ENCODE results near the gene PAPLN.

Gene PAPLN

GRCh38 chr14:73285979-73286378 lies 48.7 kb downstream of the PAPLN start:
- no peak overlapping the region for H3K27ac ChIP-seq (ENCODE audit: low read length)
- no peaks in the 10 kb centered on the region for H3K9me3 ChIP-seq (ENCODE audit: insufficient read depth, low read length)
- no peaks in the 10 kb centered on the region for H3K27me3 ChIP-seq (ENCODE audit: low read depth, low read length)
- H3K4me2 ChIP-seq (ENCODE audit: low read length) = no peak overlapping the region
- H4K20me1 ChIP-seq (ENCODE audit: insufficient read depth, low read length) = no peaks in the 10 kb centered on the region
- no peak overlapping the region for H3K4me3 ChIP-seq (ENCODE audit: low read length)
- TF ChIP-seq EZH2phosphoT487 (IDR thresholded peaks at IDR 0.05; ENCODE audit: low read depth) = no peak
- TF ChIP-seq CTCF (IDR thresholded peaks at IDR 0.05; ENCODE audit: low read depth, low read length) = no peak
- H3K36me3 ChIP-seq (replicated peaks; ENCODE audit: low read depth, low read length) = peaks cover 22% of the 10 kb centered on the region
- H3K79me2 ChIP-seq (ENCODE audit: low read length) = no peaks in the 10 kb centered on the region
- H3K4me1 ChIP-seq (ENCODE audit: low read length) = peaks cover 23% of the 10 kb centered on the region
- no peak overlapping the region for H2AFZ ChIP-seq (ENCODE audit: low read depth, low read length)
- no peak overlapping the region for H3K9ac ChIP-seq (ENCODE audit: low read length)

GRCh38 chr14:73286598-73286997 lies 49.3 kb downstream of the PAPLN start:
- H3K4me3 ChIP-seq (ENCODE audit: low read length) = no peak overlapping the region

GRCh38 chr14:73287071-73287470 lies 49.8 kb downstream of the PAPLN start:
- H3K27me3 ChIP-seq (ENCODE audit: low read depth, low read length) = no peaks in the 10 kb centered on the region
- TF ChIP-seq CTCF (IDR thresholded peaks at IDR 0.05; ENCODE audit: low read depth, low read length) = no peak
- H3K4me1 ChIP-seq (ENCODE audit: low read length) = peaks cover 26% of the 10 kb centered on the region
- peaks cover 23% of the 10 kb centered on the region for H3K36me3 ChIP-seq (replicated peaks; ENCODE audit: low read depth, low read length)
- H3K4me3 ChIP-seq (ENCODE audit: low read length) = no peak overlapping the region
- H3K27ac ChIP-seq (ENCODE audit: low read length) = no peak overlapping the region
- H3K9ac ChIP-seq (ENCODE audit: low read length) = no peak overlapping the region
- no peaks in the 10 kb centered on the region for H3K9me3 ChIP-seq (ENCODE audit: insufficient read depth, low read length)
- H2AFZ ChIP-seq (ENCODE audit: low read depth, low read length) = no peak overlapping the region
- H4K20me1 ChIP-seq (ENCODE audit: insufficient read depth, low read length) = no peaks in the 10 kb centered on the region
- H3K79me2 ChIP-seq (ENCODE audit: low read length) = no peaks in the 10 kb centered on the region
- no peak overlapping the region for H3K4me2 ChIP-seq (ENCODE audit: low read length)

More at GRCh38 chr14:73286598-73286997, 49.3 kb downstream of the PAPLN start:
- Histone ChIP-seq H3K9ac (ENCODE audit: low read length) (no peak overlapping the region), H3K27me3 (ENCODE audit: low read depth, low read length) (no peaks in the 10 kb centered on the region), H3K36me3 (replicated peaks; ENCODE audit: low read depth, low read length) (peaks cover 20% of the 10 kb centered on the region), H3K4me2 (ENCODE audit: low read length) (no peak overlapping the region), H4K20me1 (ENCODE audit: insufficient read depth, low read length) (no peaks in the 10 kb centered on the region), H3K4me1 (ENCODE audit: low read length) (peaks cover 23% of the 10 kb centered on the region), H3K9me3 (ENCODE audit: insufficient read depth, low read length) (no peaks in the 10 kb centered on the region), H3K27ac (ENCODE audit: low read length) (no peak overlapping the region), H3K79me2 (ENCODE audit: low read length) (no peaks in the 10 kb centered on the region), H2AFZ (ENCODE audit: low read depth, low read length) (no peak overlapping the region)
- TF ChIP-seq CTCF (IDR thresholded peaks at IDR 0.05; ENCODE audit: low read depth, low read length) (no peak), EZH2phosphoT487 (IDR thresholded peaks at IDR 0.05; ENCODE audit: low read depth) (no peak)

- H3K79me2 ChIP-seq (ENCODE audit: low read length) = no peaks in the 10 kb centered on the region
- peaks cover 36% of the 10 kb centered on the region for H3K4me1 ChIP-seq (ENCODE audit: low read length)
- H3K36me3 ChIP-seq (replicated peaks; ENCODE audit: low read depth, low read length) = peaks cover 8% of the 10 kb centered on the region
- H3K27me3 ChIP-seq (ENCODE audit: low read depth, low read length) = no peaks in the 10 kb centered on the region
- peak overlapping the region; percentile 44 for H3K9ac ChIP-seq (ENCODE audit: low read length)
- no peak overlapping the region for H2AFZ ChIP-seq (ENCODE audit: low read depth, low read length)
- peak overlapping the region; percentile 64 for H3K4me2 ChIP-seq (ENCODE audit: low read length)
- no peak for TF ChIP-seq CTCF (IDR thresholded peaks at IDR 0.05; ENCODE audit: low read depth, low read length)
- TF ChIP-seq EZH2phosphoT487 (IDR thresholded peaks at IDR 0.05; ENCODE audit: low read depth) = no peak
- peak overlapping the region; percentile 64 for H3K27ac ChIP-seq (ENCODE audit: low read length)
- no peaks in the 10 kb centered on the region for H3K9me3 ChIP-seq (ENCODE audit: insufficient read depth, low read length)
- H3K4me3 ChIP-seq (ENCODE audit: low read length) = peak overlapping the region; percentile 44
- no peaks in the 10 kb centered on the region for H4K20me1 ChIP-seq (ENCODE audit: insufficient read depth, low read length)
Observed at GRCh38 chr14:73289308-73289707, 52.0 kb downstream of the PAPLN start.
